Body of pancreas (tissue), 4 donors: ENCODE data around the gene BRPF3.

ENCODE experiments used
- CTCF ChIP-seq, 7 experiments: fragments of 450-650 bp in 4 of 7; fragments of 200-600 bp in 3 of 7; sonication (generic) in 3 of 7; IDR thresholded peaks; one replicate each; pipeline ENCODE4 v1.5.1; 2016 to 2019; ENCODE audit warnings: antibody characterized with exemption in 7 of 7
- POLR2A ChIP-seq, 3 donors: fragments of 450-650 bp; IDR thresholded peaks; one replicate each; pipeline ENCODE4 v1.6.1; 2016; ENCODE audit warnings: antibody characterized with exemption in 3 of 3, mild to moderate bottlenecking in 2 of 3

DNA sequence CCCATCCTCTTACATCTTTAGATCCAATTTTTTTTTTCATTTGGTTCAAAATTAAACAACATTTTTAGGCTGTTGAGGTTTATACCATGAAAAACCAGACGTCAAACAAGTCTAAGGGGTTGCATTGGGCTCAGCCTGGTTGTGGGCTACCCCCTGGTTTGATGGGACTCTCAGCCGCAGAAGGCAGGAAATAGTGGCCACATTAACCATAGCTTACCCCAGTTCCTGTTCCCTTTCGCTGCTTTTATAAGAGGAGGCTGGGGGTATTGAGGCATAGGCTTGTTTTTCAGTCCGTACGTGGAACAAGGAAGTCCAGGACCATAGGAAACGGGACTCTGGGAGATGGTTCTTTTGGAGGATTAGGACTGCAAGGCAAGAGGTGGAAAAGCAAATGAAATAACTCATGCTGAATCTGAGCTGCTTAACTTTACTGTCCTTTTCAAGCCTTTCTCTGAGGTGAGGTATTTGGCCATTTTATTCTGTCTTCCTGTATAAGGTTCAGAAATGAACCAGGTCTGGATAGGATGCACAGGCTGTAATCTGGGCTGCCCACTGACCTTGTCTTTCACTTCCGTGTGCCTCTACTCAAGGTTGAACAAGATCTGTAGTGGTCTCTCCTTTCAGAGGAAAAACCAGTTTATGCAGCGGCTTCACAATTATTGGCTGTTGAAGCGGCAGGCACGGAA lies 7.7 kb downstream of the BRPF3 start:
- TF ChIP-seq CTCF (IDR thresholded peaks at IDR 0.05) (no peak), POLR2A (IDR thresholded peaks at IDR 0.05) (no peak)
